Stimulated activated CD8-positive, alpha-beta memory T cell treated with anti-CD3 and anti-CD28 coated beads, Interleukin-4, amount 100 ng/mL, for 48 hours (primary cell): ENCODE measurements around the gene ADGB.
"Not testable (repeated sequence)": the region's sequence is repeated elsewhere in the genome, so short reads cannot be mapped to it uniquely, and the experiment has no call there.

Experiments
- DNase-seq: peaks from one replicate; pipeline ENCODE4 v3.0.0-alpha.2; 2020

ADGB gene

DNA sequence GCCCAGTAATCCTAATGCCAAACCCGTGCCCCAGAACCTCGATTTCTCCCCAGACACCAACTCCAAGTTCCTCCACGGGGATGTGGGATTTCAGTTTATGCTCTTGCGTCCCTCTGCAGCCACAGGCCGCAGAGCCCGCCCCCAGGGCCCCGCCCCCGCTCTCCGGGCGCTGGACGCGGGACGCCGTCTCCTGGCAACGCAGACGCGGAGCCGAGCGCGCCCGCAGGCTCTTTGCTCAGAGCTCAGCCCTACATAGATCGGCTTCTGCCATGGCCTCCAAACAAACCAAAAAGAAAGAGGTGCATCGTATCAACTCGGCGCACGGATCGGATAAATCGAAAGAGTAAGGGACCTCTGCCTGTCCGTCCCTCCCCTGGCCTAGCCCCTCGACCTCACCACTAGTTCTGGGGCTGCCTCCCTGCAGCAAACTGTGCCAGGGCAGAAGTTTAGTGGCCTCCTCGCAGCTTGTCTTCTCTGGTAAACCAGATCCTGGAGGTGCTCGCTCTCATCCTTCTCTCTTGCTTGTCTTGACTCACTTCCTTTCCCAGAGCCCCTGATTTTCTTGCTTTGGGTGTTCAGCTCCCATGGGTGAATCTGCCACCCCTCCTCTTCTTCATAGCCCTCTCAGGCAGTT, at the start of gene ADGB:
TSS of gene ADGB (plus strand) at position 201 of the 634 bp plus-strand sequence. CDS start at position 270, 69 bp downstream.
- no peak for DNase-seq

DNA sequence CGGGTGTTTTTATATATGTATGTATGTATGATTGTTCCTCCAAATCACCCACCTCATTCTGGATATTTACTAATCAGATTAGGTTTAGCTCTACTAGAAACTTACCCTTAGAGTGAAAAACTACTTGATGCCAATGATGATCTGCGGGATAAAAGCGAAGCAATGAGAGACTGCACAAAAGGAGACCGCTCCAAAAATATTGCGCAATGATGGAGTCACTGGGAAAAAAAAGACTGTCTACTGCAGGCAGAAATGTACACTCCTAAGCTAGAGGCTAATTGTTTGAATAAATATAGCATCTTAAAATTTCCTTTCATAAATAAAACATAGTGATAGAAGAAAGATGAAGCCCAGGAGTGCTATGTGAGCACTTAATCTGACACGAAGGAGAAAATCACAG, 47.9 kb upstream of the ADGB start:
- DNase-seq: no peak

DNA sequence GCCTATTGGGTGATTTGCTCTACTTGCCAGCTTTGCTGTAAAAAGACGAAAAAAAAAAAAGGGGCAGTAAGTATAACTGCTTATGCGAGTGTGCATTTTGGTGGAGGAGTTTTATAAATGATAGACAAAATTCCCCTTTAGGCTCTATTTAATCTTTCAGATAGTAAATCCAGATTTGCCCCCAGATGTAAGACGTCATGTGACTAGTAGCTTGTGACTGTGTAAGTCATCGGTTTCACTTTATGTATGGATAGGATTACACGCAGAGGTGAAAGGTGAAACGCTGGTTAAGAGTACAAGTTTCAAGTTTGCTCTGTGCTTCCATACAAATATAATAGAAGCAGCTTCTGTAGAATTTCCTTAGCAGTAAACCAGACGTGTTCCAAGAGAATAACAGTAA, 47.2 kb upstream of the ADGB start:
- DNase-seq: no peak

DNA sequence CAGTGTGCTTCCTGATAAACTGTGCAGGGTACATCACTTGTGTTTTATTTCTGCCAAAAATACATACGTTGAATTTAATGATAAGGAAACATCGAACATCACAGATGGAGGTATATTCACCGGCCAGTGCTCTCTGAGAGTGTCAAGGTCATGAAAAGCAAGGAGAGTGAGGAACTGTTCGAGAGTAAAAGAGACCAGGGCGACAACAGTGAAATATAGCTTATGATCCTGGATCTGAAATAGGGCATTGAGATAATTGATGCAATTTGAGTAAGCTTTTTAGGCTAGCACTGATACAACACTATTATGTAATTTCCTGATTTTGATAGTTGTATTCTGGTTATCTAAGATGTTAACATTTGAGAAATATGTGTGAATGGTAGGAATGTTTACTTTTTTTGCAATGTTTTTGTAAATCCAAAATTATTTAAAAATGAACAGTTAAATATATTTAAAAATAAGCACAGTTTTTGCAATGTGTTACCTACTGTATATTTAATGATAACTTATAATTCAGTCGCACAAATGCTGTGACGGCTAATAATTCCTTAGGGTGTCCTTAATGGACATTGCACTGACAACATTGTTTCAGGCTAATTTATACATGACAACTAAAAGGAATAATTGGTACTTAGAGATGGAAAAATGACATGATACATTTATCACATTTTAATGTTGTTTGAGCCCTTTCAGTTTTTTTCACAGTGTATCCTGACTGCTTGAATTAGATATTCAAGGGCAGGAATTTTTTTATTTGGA, 45.2 kb upstream of the ADGB start:
- no peak for DNase-seq

DNA sequence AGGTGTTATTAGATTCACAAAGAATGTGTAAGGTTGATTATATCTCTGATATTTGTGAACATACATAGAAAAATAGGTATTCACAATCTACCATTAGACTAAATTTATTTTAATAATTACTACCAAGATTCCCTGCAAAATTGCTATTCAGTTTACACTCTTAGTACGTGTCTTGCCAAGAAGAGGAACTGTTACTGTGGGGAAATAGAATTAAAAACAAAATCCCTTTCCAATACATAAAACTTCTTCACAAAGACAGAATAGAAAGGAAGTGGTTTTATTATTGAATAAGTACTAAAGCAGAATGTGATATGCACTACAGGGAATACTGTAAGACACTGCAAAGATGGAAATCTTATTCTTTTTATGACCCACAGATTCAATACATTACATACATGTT, 38.2 kb upstream of the ADGB start:
- DNase-seq: no peak

DNA sequence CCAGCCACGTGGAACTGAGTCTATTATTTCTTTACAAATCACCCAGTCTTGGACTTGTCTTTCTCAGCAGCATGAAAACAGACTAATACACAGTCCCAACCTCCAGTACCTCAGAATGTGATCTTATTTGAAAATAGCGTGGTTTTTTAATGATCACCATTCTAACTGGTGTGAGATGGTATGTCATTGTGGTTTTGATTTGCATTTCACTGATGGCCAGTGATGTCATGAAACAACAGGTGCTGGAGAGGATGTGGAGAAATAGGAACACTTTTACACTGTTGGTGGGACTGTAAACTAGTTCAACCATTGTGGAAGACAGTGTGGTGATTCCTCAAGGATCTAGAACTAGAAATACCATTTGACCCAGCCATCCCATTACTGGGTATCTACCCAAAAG, 32.1 kb upstream of the ADGB start:
- DNase-seq: not testable (repeated sequence)

DNA sequence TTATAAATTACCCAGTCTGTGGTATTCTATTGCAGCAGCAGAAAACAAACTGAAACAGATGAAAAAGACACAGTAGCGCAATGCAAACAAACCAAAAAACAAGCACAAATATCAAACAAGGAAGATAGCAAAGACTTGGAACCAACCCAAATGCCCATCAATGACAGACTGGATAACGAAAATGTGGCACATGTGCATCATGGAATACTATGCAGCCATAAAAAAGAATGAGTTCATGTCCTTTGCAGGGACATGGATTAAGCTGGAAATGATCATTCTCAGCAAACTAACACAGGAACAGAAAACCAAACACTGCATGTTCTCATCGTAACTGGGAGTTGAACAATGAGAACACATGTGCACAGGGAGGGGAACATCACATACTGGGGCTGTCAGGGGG, 30.2 kb upstream of the ADGB start:
- not testable (repeated sequence) for DNase-seq

DNA sequence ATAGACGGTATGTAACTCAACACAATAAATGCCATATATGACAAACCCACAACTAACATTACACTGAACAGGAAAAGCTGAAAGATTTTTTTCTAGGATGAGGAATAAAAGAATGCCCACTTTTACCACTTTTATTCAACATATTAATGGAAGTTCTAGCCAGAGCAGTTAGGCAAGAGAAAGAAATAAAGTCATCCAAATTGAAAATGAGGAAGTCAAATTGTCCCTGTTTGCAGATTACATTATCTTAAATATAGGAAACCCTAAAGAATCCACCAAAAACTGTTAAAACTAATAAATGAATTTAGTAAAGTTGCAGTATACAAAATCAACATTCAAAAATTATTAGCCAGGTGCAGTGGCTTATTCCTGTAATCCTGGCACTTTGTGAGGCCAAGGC, 24.6 kb upstream of the ADGB start:
- DNase-seq: no peak

DNA sequence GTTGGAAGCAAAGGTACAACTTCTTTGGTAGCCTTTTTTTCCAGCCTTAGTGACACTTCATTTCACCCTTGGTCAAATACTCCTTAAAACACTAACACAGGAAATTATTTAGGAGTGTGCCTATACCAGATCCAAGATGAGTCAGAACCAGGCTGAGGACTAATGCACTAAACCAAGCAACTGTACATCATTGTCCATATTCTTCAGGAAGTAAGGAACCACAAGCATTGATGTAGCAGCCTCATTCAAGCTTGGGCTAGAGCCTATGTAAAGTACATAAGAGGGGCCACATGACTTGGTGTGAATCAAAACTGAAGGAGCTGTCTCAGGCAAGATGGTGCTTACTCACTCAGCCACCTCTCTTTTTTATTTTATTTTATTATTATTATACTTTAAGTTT, 20.7 kb upstream of the ADGB start:
- DNase-seq: no peak

DNA sequence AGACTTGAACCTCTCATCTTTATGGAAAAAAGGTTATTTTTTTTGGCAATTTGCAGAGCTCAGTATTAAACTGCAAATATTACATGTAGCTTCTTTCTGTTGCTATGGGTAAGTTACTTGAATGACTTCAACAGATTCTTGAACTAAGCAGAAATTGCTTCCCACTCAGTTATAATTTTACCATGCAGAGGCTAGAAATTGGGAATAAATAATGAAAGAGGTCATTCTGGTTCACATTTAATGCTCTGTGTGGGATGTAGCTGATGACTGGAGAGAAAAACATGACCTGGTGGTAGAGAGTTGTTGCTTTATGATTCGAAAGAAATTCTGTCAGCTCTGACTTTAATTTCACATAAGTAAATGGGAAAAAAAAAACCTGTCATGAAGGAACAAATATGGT, 16.8 kb upstream of the ADGB start:
- no peak for DNase-seq

DNA sequence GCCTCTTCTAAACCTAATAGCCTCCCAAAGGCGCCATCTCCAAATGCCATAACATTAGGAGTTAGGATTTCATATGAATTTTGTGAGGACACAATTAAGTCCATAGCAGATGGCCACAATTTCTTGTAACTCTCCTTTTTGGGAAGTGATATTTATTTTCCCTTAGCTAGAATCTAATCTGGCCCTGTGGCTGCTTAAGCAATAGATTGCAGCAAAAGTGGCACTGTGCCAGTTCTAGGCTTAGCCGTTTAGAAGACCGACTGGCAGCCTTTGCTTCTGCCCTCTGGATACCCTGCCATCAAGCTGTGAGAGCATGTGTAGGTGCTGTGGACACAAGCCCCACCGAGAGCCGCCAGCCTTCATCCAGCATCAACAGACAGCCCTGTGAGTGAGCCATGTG, 15.9 kb upstream of the ADGB start:
- DNase-seq: no peak

DNA sequence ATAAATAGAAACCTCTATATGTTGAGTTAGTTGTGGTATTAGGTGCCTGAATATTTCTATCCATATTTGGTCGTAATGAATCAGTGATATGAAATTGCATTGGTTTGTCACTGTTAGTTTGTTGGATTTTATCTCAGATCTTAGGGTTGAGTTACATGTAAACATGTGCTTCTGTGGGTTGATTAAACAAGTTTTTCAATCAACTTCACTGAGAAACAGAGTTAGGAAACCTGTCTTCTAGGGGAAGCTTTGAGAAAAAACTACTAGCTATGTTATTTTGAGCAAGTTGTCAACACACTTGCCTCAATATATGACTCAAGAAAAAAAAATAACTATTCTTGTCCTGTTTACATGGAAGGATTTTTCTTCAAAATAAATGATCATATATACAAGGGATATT, 14.8 kb upstream of the ADGB start:
- DNase-seq: no peak

DNA sequence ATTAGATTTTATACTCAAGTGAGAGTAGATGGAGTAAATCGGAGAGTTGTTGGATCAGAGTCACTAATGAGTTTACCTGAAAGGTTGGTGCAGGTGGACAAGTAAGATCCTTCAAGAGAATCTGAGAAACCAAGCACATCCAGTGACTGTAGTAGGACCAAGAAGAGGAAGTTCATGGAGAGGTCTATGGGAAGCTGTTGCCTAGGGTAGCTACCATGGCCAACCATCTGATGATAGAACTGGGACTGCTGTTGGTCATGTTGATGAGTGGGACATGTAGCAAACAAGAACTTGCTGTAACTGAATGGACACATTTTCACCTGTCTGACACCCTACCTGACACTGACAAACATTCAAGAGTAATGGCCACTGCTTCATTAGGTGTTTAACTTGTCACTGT, 11.3 kb upstream of the ADGB start:
- no peak for DNase-seq

DNA sequence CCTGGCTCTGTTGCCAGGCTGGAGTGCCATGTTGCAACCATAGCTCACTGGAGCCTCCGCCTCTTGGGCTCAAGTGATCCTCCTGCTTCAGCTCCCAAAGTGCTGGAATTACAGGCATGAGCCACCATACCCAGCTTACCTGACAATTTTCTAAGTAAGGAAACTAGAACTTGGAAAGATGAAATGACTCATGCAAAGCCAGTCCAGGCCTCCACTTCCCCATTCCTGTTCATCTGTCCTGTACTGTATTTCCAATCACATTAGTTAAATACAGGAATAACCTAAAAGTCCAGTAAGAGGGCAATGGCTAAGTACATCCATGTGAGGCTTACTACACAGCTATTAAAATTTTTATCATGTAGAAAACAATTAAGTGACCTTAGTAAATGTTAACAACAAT, 8.3 kb upstream of the ADGB start:
- no peak for DNase-seq

DNA sequence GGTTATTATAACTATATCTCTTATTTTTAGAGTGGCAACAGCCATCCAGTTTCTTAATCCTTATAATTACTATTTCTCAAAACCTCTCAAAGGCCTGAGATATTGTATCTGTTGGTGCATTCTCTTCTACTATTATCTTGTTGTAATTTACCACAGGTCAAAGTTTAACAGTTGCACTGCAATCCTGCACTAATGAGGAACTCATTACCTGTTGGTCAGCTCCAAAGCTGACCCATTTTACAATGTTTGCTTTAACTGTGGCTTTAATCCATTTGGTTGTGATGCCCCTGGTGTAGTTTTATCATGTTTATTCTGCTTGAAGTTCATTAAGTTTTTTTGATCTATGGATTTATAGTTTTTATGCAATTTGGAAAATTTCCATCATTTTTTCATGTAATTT, 6.3 kb upstream of the ADGB start:
- no peak for DNase-seq

DNA sequence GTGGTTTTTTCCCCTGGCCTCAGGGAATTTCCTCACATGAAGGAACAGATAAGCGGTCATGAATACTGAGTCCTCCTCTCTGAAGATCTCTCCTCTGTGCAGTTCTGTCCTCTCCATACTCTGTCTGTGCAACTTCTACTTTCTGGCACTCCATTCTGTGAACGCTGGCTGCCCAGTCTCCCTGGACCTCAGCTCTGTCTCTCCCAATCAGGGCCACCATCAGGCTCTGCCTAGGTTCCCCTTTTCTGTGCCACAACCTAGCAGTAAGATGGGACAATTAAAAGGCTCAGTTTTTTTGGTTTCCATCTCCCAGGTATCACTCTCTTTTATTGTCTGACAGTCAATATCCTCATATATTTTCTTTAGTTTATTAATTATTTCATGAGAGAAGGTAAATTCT, 4.8 kb upstream of the ADGB start:
- no peak for DNase-seq

DNA sequence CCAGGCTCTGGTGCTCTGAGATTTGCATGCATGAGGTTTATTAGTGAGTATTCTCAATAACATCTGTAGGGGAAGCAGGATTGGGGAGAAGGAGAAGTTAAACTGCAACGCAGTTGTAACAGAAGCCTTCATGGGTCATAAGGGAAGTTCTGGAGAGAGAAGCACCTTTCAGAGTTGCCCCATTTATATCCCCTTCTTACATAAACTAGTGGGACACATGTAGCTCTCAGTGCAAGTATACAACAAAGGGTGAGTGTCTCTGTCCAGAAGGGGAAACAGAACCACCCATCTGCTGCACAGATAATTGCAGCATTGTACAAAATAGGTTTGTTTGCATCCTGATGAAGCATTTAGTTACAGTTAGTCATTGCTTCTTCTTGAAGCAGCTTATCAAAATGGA, 4.3 kb upstream of the ADGB start:
- no peak for DNase-seq

DNA sequence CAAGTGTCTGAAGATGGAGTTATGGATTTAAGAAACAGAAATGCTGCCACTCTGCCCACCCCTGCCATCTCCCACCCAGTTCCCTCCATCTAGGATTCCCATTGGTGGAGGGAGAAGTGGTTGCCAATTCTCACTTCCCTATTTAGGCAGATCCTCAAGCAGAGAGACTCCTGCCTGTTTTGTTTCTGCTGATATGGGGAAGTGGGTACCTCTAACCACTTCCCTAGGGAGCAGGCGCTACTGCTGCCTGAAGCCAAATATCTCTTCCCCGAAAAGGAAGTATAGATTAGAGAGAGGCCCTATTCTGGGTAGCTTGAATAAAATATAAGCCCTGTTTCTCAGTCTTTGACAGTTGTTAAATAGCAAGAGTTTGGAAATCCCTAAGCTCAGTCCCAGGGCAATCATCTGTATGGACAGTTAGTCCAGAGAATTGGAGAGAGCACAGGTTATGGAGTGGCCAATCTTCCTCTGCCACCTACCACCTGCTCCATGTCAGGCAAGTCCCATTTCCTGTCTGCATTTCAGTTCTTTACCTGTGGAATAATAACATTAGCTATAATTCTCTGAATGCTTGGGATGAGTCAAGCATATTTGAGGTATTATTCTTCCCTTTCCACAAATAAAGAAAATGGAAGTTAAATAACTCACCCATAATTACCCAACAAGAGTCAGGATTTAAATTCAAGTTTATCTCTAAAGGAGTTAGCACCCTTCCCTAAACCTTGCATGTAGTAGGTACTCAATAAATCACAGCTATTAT, 2.6 kb upstream of the ADGB start:
- DNase-seq: no peak

DNA sequence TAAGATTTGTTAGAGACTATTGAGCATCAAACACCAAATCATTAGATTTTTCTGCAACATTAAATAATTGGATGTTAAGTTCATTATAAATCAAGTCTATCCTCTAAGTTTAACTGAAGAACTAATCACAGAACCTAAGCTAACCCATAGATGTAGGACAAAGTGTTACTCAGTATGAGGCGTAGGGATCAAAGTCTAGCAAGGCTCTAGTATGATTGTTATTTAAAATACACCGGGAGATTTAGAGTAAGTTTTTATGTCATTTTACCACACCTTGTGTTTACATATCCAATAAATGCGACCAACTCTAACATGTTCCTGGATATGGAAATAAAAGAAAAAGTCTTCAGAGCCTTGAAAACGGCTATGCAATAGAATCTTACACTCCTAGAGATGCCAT, 2.6 kb downstream of the ADGB start:
- DNase-seq: no peak

DNA sequence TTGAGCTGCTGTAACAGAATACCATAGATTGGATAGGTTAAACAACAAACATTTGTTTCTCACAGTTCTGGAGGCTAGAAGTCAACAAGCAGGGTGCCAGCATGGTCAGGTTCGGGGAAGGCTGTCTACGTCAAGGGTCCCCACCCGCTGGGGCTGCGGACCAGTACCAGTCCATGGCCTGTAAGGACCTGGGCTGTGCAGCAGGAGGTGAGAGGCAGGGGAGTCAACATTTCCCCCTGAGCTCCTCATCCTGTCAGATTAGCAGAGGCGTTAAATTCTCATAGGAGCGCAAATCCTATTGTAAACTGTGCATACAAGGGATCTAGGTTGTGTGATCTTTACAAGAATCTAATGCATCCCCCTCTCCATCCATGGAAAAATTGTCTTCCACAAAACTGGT, 3.8 kb downstream of the ADGB start:
- no peak for DNase-seq

DNA sequence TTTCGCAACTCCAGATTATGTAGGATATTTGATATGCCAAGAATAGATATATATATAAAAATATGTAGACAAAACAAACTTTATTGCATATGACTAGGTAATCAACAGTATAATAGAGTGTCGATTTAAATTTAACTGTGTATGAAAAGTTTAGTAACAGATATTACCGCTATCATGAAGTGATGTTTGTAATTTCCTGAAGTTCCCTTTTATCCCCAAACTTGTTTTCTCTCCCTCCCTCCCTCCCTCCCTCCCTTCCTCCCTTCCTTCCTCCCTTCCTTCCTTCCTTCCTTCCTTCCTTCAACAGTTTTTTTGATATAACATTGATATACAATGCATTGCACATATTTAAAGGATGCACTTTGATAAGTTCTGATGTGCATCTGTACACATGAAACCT, 15.2 kb downstream of the ADGB start:
- DNase-seq: no peak

DNA sequence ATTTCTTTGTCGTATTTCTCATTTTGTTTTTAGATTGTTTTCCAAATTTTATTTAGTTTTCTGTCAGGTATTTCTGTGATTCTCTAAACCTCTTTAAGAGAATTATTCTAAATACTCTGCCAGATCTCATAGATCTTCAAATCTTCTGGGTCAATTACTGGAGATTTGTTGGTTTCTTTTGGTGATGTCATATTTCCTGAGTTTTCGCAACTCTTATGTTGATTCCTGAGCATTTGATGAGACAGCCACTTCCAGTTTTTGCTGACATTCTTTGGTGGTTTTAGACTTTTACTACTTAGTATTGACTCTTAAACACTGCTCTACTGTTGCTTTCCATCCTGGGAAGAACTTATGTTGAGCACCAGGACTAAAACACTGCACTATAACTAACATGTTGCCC, 21.9 kb downstream of the ADGB start:
- no peak for DNase-seq

DNA sequence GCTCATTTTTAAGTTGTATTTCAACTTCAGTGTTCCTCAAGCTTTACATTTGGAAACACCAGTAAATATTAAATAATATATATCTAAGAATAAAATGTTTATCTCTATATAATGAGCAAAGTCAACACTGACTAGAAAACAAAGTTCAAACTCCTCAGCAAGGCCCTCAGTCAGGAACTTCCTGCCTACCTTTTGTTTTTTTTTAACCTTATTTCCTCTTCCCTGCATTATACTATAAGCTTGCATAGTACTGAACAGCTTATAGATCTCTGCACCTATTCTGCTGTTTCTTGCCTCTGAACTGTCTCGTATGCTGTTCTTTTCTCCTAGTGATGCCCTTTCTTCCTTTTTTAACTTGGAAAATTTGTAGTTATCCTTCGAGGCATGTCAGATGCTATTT, 29.6 kb downstream of the ADGB start:
- no peak for DNase-seq

DNA sequence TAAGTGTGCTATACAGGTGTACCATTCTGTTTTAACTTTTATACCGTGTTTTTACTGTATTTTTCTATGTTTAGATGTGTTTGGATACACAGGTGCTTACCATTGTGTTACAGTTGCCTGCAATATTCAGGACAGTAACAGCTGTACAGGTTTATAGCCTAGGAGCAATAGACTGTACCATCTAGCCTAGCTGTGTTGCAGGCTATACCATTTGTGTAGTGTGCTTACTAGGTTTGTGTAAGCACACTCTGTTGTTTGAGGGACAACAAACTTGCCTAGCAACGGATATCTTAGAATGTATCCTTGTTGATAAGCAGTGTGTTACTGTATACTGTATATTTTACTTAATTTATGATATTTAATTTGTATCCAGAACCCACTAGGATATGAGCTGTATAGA, 35.2 kb downstream of the ADGB start:
- DNase-seq: no peak
